ENCODE results near the gene SERPINA6.
"Not testable (repeated sequence)": the region's sequence is repeated elsewhere in the genome, so short reads cannot be mapped to it uniquely, and the experiment has no call there.

SERPINA6 gene

DNA sequence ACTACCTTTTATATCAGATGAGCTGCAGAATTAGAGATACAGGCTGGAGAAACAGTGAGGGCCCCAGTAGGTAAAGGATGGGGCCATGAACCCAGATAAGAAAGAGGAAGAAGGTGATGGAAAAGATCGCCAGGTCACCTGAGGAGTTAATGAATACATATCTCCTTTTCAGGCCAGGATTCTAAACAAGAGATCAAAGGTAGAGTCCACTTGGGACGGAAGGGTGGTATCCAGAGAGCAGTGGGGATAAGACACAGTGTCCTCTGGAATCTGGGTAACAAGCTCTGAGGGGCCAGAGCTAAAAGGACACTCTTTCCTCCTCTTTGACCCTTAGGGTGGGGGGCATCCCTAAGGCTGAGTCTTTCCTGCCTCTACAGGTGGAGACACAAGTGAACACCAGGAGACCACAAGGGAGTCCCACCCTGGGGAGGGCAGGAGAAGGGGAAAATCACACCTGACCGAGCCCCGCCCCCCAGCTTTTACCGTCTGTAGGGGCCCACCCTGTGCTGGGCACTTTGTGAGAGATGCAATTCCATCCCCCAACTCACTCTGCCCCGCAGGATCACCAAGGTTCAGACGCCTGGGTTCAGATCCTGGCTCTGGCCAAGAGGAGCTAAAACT lies 37.9 kb upstream of the SERPINA6 start:
- DNase-seq (ENCODE audit: low spot score), result no peak
- no peak for TF ChIP-seq CTCF (IDR thresholded peaks at IDR 0.05; ENCODE audit: extremely low read depth, missing control alignments)

DNA sequence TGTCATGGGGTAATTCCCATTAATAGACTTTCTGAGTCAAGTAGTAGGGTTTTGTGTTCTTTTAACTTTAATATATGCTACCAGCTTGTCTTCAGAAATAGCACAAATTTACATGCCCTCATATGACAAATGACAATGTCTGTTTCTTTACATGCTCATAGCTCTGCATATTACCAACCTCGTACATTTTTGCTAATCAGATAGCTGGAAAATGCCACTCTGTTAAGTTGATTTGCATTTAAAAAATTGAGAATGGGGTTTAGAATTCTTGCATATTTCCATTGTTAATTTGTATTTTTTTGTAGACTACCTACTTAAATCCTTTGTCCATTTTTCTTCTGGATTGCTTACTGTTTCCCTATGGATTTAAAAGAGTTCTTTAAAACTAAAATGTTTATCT lies 34.0 kb upstream of the SERPINA6 start:
- no peak for DNase-seq (ENCODE audit: low spot score)
- TF ChIP-seq CTCF (IDR thresholded peaks at IDR 0.05; ENCODE audit: extremely low read depth, missing control alignments), result no peak

GRCh38 chr14:94356379-94357056 lies 33.4 kb upstream of the SERPINA6 start:
- no peak for TF ChIP-seq CTCF (IDR thresholded peaks at IDR 0.05; ENCODE audit: extremely low read depth, missing control alignments)

DNA sequence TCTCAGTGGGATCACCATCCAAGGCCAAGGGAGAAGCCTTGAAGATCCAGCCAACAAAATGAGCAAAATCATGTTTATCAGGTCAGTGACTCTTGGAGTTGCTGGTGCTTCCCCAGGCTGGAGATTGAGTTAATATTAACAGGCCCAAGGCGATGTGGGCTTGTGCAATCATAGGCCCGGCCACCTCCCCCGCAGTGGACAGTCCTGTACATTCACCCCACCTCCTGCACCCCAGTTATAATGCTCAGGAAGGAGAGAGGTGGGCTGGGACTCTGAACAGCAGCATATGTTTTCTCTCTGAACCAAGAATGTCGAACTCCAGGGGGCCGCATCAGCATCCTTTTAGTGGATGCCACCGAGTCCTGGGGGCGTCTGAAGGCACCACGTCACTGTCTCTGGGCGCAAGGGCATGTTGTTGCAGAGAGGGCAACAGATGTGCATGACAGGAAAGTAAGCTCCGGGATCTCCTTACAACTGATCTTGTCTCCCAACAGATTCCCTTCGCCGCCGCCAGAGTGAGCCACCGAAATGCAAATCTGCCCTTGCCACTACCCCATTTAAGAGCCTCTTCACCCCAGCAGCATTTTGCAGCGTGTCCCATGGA lies 32.2 kb upstream of the SERPINA6 start:
- DNase-seq (ENCODE audit: low spot score), result no peak
- no peak for TF ChIP-seq CTCF (IDR thresholded peaks at IDR 0.05; ENCODE audit: extremely low read depth, missing control alignments)

More at GRCh38 chr14:94356379-94357056, 33.4 kb upstream of the SERPINA6 start:
- DNase-seq (ENCODE audit: low spot score), result no peak

- TF ChIP-seq CTCF (IDR thresholded peaks at IDR 0.05; ENCODE audit: extremely low read depth, missing control alignments), result no peak
- no peak for DNase-seq (ENCODE audit: low spot score)
These were observed 31.6 kb upstream of the SERPINA6 start for GRCh38 chr14:94354638-94355185.

DNA sequence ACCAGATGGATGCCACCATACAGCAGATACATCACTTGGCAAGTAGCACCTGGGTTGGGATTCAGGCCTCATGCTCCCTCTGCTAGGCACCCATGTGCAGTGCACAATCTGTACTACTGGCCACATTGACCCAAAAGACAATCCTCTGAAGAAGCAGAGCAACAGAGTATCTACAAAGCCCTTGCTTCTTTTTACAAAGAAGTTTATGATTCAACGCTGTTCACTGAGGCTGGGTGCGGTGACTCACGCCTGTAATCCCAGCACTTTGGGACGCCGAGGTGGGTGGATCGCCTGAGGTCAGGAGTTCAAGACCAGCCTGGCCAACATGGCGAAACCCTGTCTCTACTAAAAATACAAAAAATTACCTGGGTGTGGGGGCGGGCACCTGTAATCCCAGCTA lies 31.1 kb upstream of the SERPINA6 start:
- DNase-seq (ENCODE audit: low spot score), result not testable (repeated sequence)

GRCh38 chr14:94349276-94349675 lies 26.1 kb upstream of the SERPINA6 start:
- no peak for TF ChIP-seq CTCF (IDR thresholded peaks at IDR 0.05; ENCODE audit: extremely low read depth, missing control alignments)
- DNase-seq (ENCODE audit: low spot score), result no peak

All from GM20000 (cell line).